ENCODE measurements around the gene S100Z.

- TF ChIP-seq CTCF (IDR thresholded peaks at IDR 0.05) (no peak), POLR2A (IDR thresholded peaks at IDR 0.05) (no peak)
Measured at GRCh38 chr5:76849419-76850291, at the start of gene S100Z.
